ENCODE data around the gene TECPR2. TPM values are rescaled to one million over a fixed set of nuclear protein-coding genes. Genes with fewer than 3 reads are reported as not detected.

The TECPR2 gene
- total and polyA plus RNA-seq, 8 donors = 3.3 to 18.2 (median 10.5) TPM

GRCh38 chr14:102471921-102472790 is 109.4 kb downstream of the TECPR2 start:
- no peak overlapping the region for H3K27ac ChIP-seq

GRCh38 chr14:102472791-102473150 is 110.0 kb downstream of the TECPR2 start:
- Histone ChIP-seq H3K4me3 (no peak overlapping the region), H3K36me3 (no peaks in the 10 kb centered on the region), H3K27me3 (no peaks in the 10 kb centered on the region), H3K9me3 (no peaks in the 10 kb centered on the region), H3K27ac (no peak overlapping the region), H3K4me1 (no peaks in the 10 kb centered on the region)
- no peak for TF ChIP-seq CTCF (IDR thresholded peaks at IDR 0.05)
- FAIRE-seq (no peak), DNase-seq (peak in 1 of 6 donors; percentile 31), ATAC-seq (no peak)
- intact Hi-C loops (cut with DNase I) = no loop called here
- 80 to 82% methylated on average over 9 of the region's 9 CpGs for WGBS, 2 donors

More at GRCh38 chr14:102471921-102472790, 109.4 kb downstream of the TECPR2 start:
- no peak for ATAC-seq
- Histone ChIP-seq H3K9me3 (no peaks in the 10 kb centered on the region), H3K4me3 (no peak overlapping the region), H3K36me3 (no peaks in the 10 kb centered on the region), H3K27me3 (no peaks in the 10 kb centered on the region), H3K4me1 (no peaks in the 10 kb centered on the region)
- intact Hi-C loops (cut with DNase I) = no loop called here
- peak in 1 of 6 donors; percentile 16 for DNase-seq
- TF ChIP-seq CTCF (IDR thresholded peaks at IDR 0.05) = no peak
- FAIRE-seq = no peak
- 90 to 92% methylated on average over 8 of the region's 8 CpGs for WGBS, 2 donors

GRCh38 chr14:102473559-102473958 is 110.8 kb downstream of the TECPR2 start:
- H3K27ac ChIP-seq = no peak overlapping the region
- WGBS, 2 donors = 99 to 100% methylated on average over 2 of the region's 2 CpGs
- no peak for ATAC-seq
- FAIRE-seq = no peak
- intact Hi-C loops (cut with DNase I) = no loop called here
- TF ChIP-seq CTCF (IDR thresholded peaks at IDR 0.05) = no peak
- no peaks in the 10 kb centered on the region for H3K4me1 ChIP-seq
- no peak overlapping the region for H3K4me3 ChIP-seq
- no peaks in the 10 kb centered on the region for H3K27me3 ChIP-seq
- H3K9me3 ChIP-seq = no peaks in the 10 kb centered on the region
- H3K36me3 ChIP-seq = no peaks in the 10 kb centered on the region
- no peak for DNase-seq

- TF ChIP-seq CTCF (IDR thresholded peaks at IDR 0.05) = no peak
- no peaks in the 10 kb centered on the region for H3K27me3 ChIP-seq
- no peak overlapping the region for H3K27ac ChIP-seq
- DNase-seq = peak in 2 of 6 donors; percentile 12 to 71
- no peak for FAIRE-seq
- WGBS, 2 donors = 71 to 75% methylated on average over 5 of the region's 5 CpGs
- H3K36me3 ChIP-seq = no peaks in the 10 kb centered on the region
- H3K4me1 ChIP-seq = peaks cover 0 to 7% (median 0%) of the 10 kb centered on the region in 3 donors
- peak in 3 of 4 donors; percentile 22 to 64 (median 59) for ATAC-seq
- intact Hi-C loops (cut with DNase I) = no loop called here
- H3K9me3 ChIP-seq = no peaks in the 10 kb centered on the region
- no peak overlapping the region for H3K4me3 ChIP-seq
Observed at GRCh38 chr14:102474934-102475333, 112.2 kb downstream of the TECPR2 start.

- Histone ChIP-seq H3K4me3 (no peak overlapping the region), H3K36me3 (no peaks in the 10 kb centered on the region), H3K4me1 (peaks cover 0 to 7% (median 0%) of the 10 kb centered on the region in 3 donors), H3K27me3 (no peaks in the 10 kb centered on the region), H3K9me3 (no peaks in the 10 kb centered on the region), H3K27ac (peak overlapping the region in 2 of 4 donors; percentile 49 to 50)
- no peak for FAIRE-seq
- peak in 1 of 6 donors; percentile 15 for DNase-seq
- WGBS, 2 donors = 96 to 98% methylated on average over 2 of the region's 2 CpGs
- intact Hi-C loops (cut with DNase I) = no loop called here
- ATAC-seq = no peak
- TF ChIP-seq CTCF (IDR thresholded peaks at IDR 0.05) = no peak
Observed at GRCh38 chr14:102479107-102479506, 116.4 kb downstream of the TECPR2 start.

Data from pancreas (tissue), 10 donors.